ENCODE data around the gene NME5. TPM values are rescaled to one million over a fixed set of nuclear protein-coding genes. Genes with fewer than 3 reads are reported as not detected.

NME5 gene
- total and polyA plus RNA-seq, 2 of the 8 experiments (the other 6 are each of a cell fraction or from before 2014, with no cell fraction given): 0.48 to 0.89 TPM

- no peak for TF ChIP-seq CHD7 (IDR thresholded peaks at IDR 0.05; ENCODE audit: insufficient replicate concordance, low read length)
- no peak for TF ChIP-seq PHF8 (conservative IDR thresholded peaks at IDR 0.05; ENCODE audit: low read depth, low read length)
- no peak for TF ChIP-seq CEBPB (IDR thresholded peaks at IDR 0.05; ENCODE audit: low read depth, low read length)
- no peak for TF ChIP-seq SP1 (IDR thresholded peaks at IDR 0.05; ENCODE audit: low read depth, low read length)
- TF ChIP-seq SIRT6 (IDR thresholded peaks at IDR 0.05; ENCODE audit: low read length): no peak
- TF ChIP-seq RBBP5 (IDR thresholded peaks at IDR 0.05; ENCODE audit: borderline replicate concordance, low read depth, low read length): no peak
- no peak for TF ChIP-seq CTCF (IDR thresholded peaks at IDR 0.05; ENCODE audit: control extremely low read depth in 1 of 3, insufficient read depth in 1 of 3, low read depth in 1 of 3, low read length in 3 of 3)
These were observed 46.8 kb upstream of the NME5 start (continued) for GRCh38 chr5:138186002-138186447.

Measured in H1 (cell line).